ENCODE measurements around the gene ARFGEF2. TPM values are rescaled to one million over a fixed set of nuclear protein-coding genes. Genes with fewer than 3 reads are reported as not detected.
"Not testable (repeated sequence)": the region's sequence is repeated elsewhere in the genome, so short reads cannot be mapped to it uniquely, and the experiment has no call there.

Gene ARFGEF2
- polyA plus RNA-seq, 1 donor from 2014 or later, result 19.8 TPM

DNA sequence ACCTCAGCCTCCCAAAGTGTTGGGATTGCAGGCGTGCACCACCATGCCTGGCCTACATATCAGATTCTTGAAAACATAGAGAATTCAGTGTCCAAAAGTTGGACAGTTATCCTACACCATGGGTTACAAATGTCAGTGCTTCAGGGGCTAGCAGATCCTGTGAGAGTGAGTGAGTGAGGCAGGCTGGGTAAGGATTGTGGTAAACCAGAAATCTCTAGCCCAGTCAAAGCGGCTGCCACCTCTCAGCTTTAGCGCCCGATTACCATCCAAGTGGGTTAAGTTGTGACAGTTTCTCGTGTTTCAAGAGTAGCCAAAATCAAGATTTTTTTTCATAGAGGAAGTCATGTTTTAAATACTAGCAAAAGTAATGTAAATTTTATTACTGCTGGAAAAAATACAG is 102.7 kb downstream of the ARFGEF2 start:
- Histone ChIP-seq H4K20me1 (ENCODE audit: insufficient read depth) (no peaks in the 10 kb centered on the region), H3K79me2 (replicated peaks; ENCODE audit: insufficient read depth, low read length) (no peaks in the 10 kb centered on the region), H2AFZ (ENCODE audit: low read depth, low read length) (no peak overlapping the region), H3K36me3 (ENCODE audit: insufficient read depth, low read length) (peaks cover 6% of the 10 kb centered on the region), H3K27ac (ENCODE audit: low read length) (no peak overlapping the region), H3K4me2 (ENCODE audit: low read length) (no peak overlapping the region), H3F3A (ENCODE audit: insufficient read depth, low read length, poor library complexity, severe bottlenecking) (no peaks in the 10 kb centered on the region), H3K9me2 (ENCODE audit: insufficient read depth, low read length) (no peaks in the 10 kb centered on the region), H3K4me3 (ENCODE audit: low read length) (no peak overlapping the region), H3K27me3 (ENCODE audit: insufficient read depth, low read depth, low read length) (no peaks in the 10 kb centered on the region), H3K9ac (ENCODE audit: low read length) (no peak overlapping the region), H3K9me3 (ENCODE audit: low read length) (no peaks in the 10 kb centered on the region)
- TF ChIP-seq SMC3 (conservative IDR thresholded peaks at IDR 0.05; ENCODE audit: poor library complexity) (no peak), TAF1 (IDR thresholded peaks at IDR 0.05; ENCODE audit: low read depth) (no peak), EP300 (conservative IDR thresholded peaks at IDR 0.05; ENCODE audit: poor library complexity, severe bottlenecking) (no peak), POLR2AphosphoS5 (IDR thresholded peaks at IDR 0.05) (no peak), RAD21 (conservative IDR thresholded peaks at IDR 0.05) (no peak), EZH2 (IDR thresholded peaks at IDR 0.05; ENCODE audit: borderline replicate concordance, insufficient read depth, low read length, poor library complexity, severe bottlenecking) (no peak), MXI1 (conservative IDR thresholded peaks at IDR 0.05; ENCODE audit: poor library complexity, severe bottlenecking) (no peak)
- TF ChIP-seq, protein P1, sequence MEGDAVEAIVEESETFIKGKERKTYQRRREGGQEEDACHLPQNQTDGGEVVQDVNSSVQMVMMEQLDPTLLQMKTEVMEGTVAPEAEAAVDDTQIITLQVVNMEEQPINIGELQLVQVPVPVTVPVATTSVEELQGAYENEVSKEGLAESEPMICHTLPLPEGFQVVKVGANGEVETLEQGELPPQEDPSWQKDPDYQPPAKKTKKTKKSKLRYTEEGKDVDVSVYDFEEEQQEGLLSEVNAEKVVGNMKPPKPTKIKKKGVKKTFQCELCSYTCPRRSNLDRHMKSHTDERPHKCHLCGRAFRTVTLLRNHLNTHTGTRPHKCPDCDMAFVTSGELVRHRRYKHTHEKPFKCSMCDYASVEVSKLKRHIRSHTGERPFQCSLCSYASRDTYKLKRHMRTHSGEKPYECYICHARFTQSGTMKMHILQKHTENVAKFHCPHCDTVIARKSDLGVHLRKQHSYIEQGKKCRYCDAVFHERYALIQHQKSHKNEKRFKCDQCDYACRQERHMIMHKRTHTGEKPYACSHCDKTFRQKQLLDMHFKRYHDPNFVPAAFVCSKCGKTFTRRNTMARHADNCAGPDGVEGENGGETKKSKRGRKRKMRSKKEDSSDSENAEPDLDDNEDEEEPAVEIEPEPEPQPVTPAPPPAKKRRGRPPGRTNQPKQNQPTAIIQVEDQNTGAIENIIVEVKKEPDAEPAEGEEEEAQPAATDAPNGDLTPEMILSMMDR (IDR thresholded peaks at IDR 0.05; ENCODE audit: poor library complexity, severe bottlenecking), result no peak
- TF ChIP-seq, protein P2, sequence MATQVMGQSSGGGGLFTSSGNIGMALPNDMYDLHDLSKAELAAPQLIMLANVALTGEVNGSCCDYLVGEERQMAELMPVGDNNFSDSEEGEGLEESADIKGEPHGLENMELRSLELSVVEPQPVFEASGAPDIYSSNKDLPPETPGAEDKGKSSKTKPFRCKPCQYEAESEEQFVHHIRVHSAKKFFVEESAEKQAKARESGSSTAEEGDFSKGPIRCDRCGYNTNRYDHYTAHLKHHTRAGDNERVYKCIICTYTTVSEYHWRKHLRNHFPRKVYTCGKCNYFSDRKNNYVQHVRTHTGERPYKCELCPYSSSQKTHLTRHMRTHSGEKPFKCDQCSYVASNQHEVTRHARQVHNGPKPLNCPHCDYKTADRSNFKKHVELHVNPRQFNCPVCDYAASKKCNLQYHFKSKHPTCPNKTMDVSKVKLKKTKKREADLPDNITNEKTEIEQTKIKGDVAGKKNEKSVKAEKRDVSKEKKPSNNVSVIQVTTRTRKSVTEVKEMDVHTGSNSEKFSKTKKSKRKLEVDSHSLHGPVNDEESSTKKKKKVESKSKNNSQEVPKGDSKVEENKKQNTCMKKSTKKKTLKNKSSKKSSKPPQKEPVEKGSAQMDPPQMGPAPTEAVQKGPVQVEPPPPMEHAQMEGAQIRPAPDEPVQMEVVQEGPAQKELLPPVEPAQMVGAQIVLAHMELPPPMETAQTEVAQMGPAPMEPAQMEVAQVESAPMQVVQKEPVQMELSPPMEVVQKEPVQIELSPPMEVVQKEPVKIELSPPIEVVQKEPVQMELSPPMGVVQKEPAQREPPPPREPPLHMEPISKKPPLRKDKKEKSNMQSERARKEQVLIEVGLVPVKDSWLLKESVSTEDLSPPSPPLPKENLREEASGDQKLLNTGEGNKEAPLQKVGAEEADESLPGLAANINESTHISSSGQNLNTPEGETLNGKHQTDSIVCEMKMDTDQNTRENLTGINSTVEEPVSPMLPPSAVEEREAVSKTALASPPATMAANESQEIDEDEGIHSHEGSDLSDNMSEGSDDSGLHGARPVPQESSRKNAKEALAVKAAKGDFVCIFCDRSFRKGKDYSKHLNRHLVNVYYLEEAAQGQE (IDR thresholded peaks at IDR 0.05; ENCODE audit: borderline replicate concordance), result no peak

DNA sequence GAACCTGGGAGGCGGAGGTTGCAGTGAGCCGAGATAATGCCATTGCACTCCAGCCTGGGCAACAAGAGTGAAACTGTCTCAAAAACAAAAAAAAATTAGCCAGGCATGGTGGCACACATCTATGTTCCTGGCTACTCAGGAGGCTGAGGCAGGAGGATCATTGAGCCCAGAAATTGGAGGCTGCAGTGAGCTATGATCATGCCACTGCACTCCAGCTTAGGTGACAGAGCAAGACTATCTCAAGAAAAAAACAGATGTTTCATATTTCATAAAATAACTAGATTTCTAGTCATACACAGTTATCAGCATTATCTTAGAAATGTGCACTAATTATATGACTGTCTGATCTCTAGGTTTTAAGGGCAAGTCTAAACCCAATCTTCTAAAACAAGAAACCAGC is 106.7 kb downstream of the ARFGEF2 start:
- not testable (repeated sequence) for H3K9me3 ChIP-seq (ENCODE audit: low read length); H4K20me1 ChIP-seq (ENCODE audit: insufficient read depth); H3K36me3 ChIP-seq (ENCODE audit: insufficient read depth, low read length); H3K9ac ChIP-seq (ENCODE audit: low read length); H3F3A ChIP-seq (ENCODE audit: insufficient read depth, low read length, poor library complexity, severe bottlenecking); H3K27me3 ChIP-seq (ENCODE audit: insufficient read depth, low read depth, low read length); H3K79me2 ChIP-seq (replicated peaks; ENCODE audit: insufficient read depth, low read length); H2AFZ ChIP-seq (ENCODE audit: low read depth, low read length); H3K27ac ChIP-seq (ENCODE audit: low read length); H3K9me2 ChIP-seq (ENCODE audit: insufficient read depth, low read length); H3K4me2 ChIP-seq (ENCODE audit: low read length); H3K4me3 ChIP-seq (ENCODE audit: low read length)

DNA sequence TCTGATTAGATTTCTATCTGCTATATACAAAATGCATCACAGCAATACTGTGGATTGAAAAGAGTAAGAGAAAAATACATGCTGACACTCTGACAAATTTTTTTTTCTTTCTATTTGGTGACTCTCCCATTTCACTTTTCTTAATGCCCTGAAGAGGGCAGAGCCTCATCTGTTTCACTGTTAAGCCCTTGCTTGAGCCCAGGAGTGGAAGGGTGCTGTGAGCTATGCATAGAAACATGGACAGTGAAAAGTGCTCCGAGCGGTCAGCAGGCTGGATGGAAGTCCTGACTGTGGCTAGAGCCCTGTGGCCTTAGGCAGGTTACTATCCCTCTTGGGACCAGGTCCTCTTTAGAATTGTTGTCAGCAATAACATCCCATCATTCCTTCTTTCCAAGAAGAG is 107.2 kb downstream of the ARFGEF2 start:
- TF ChIP-seq RAD21 (conservative IDR thresholded peaks at IDR 0.05) (peak; percentile 20), SMC3 (conservative IDR thresholded peaks at IDR 0.05; ENCODE audit: poor library complexity) (no peak)
- H3K4me3 ChIP-seq (ENCODE audit: low read length), result no peak overlapping the region
- H2AFZ ChIP-seq (ENCODE audit: low read depth, low read length), result no peak overlapping the region
- no peak overlapping the region for H3K4me2 ChIP-seq (ENCODE audit: low read length)
- H3K9me2 ChIP-seq (ENCODE audit: insufficient read depth, low read length), result no peaks in the 10 kb centered on the region
- H3K9ac ChIP-seq (ENCODE audit: low read length), result no peak overlapping the region
- H3K9me3 ChIP-seq (ENCODE audit: low read length), result no peaks in the 10 kb centered on the region
- H4K20me1 ChIP-seq (ENCODE audit: insufficient read depth), result no peaks in the 10 kb centered on the region
- H3K27ac ChIP-seq (ENCODE audit: low read length), result no peak overlapping the region
- H3K27me3 ChIP-seq (ENCODE audit: insufficient read depth, low read depth, low read length), result no peaks in the 10 kb centered on the region
- H3F3A ChIP-seq (ENCODE audit: insufficient read depth, low read length, poor library complexity, severe bottlenecking), result no peaks in the 10 kb centered on the region
- H3K79me2 ChIP-seq (replicated peaks; ENCODE audit: insufficient read depth, low read length), result no peaks in the 10 kb centered on the region
- H3K36me3 ChIP-seq (ENCODE audit: insufficient read depth, low read length), result peaks cover 6% of the 10 kb centered on the region
